Measurements from ENCODE around the gene CCNG2. TPM values are rescaled to one million over a fixed set of nuclear protein-coding genes. Genes with fewer than 3 reads are reported as not detected.
A peak's percentile ranks its signal among the peaks of the same experiment; 100 is the strongest.

Gene CCNG2
- total RNA-seq, 1 experiment from 2014 or later = 44.2 TPM

GRCh38 chr4:77169481-77169880, 12.5 kb downstream of the CCNG2 start:
- Histone ChIP-seq H3K4me2 (no peak overlapping the region), H3K9me3 (ENCODE audit: insufficient read depth, low read depth) (no peaks in the 10 kb centered on the region), H3K79me2 (ENCODE audit: low read depth) (no peaks in the 10 kb centered on the region), H4K20me1 (ENCODE audit: insufficient read depth) (no peaks in the 10 kb centered on the region), H3K27me3 (ENCODE audit: insufficient read depth, low read depth) (no peaks in the 10 kb centered on the region), H3F3A (ENCODE audit: insufficient read depth, low read depth) (no peaks in the 10 kb centered on the region), H3K4me3 (no peak overlapping the region), H3K9me2 (ENCODE audit: insufficient read depth) (no peaks in the 10 kb centered on the region), H2AFZ (no peak overlapping the region), H3K36me3 (ENCODE audit: low read depth) (peaks cover 4% of the 10 kb centered on the region; the same call in 1 of the 2 replicates), H3K4me1 (replicated peaks; ENCODE audit: insufficient read depth) (no peaks in the 10 kb centered on the region), H3K27ac (no peak overlapping the region)
- intact Hi-C loops (cut with micrococcal nuclease; ENCODE audit: unreplicated experiment) = no loop called here
- BruUV-seq (replicated peaks) = no TSS peak
- TF ChIP-seq EZH2 (IDR thresholded peaks at IDR 0.05; ENCODE audit: low read depth) (no peak), CTCF (conservative IDR thresholded peaks at IDR 0.05) (no peak)
- ChIA-PET CTCF (no interaction called here), POLR2A (ENCODE audit: unreplicated experiment) (no interaction called here)
- no peak for DNase-seq

GRCh38 chr4:77170926-77171325, 13.9 kb downstream of the CCNG2 start:
- H3K27ac ChIP-seq = no peak overlapping the region
- no TSS peak for BruUV-seq (replicated peaks)

GRCh38 chr4:77172336-77172735, 15.3 kb downstream of the CCNG2 start:
- no peaks in the 10 kb centered on the region for H3K27me3 ChIP-seq (ENCODE audit: insufficient read depth, low read depth)
- POLR2A ChIA-PET (ENCODE audit: unreplicated experiment) = interaction anchor here (0.6 kb wide), 1 partner anchor 867 kb away, joined by 4 read pairs; no protein-coding TSS in a partner anchor
- no TSS peak for BruUV-seq (replicated peaks)
- H4K20me1 ChIP-seq (ENCODE audit: insufficient read depth) = no peaks in the 10 kb centered on the region
- DNase-seq = peak in 1 of 2 experiments; percentile 37
- no peak overlapping the region for H2AFZ ChIP-seq
- no peak for TF ChIP-seq CTCF (conservative IDR thresholded peaks at IDR 0.05)
- TF ChIP-seq EZH2 (IDR thresholded peaks at IDR 0.05; ENCODE audit: low read depth) = no peak
- no peaks in the 10 kb centered on the region for H3K79me2 ChIP-seq (ENCODE audit: low read depth)
- intact Hi-C loops (cut with micrococcal nuclease; ENCODE audit: unreplicated experiment) = no loop called here
- CTCF ChIA-PET = no interaction called here
- no peaks in the 10 kb centered on the region for H3K36me3 ChIP-seq (ENCODE audit: low read depth)
- no peaks in the 10 kb centered on the region for H3K9me2 ChIP-seq (ENCODE audit: insufficient read depth)
- H3K4me1 ChIP-seq (replicated peaks; ENCODE audit: insufficient read depth) = no peaks in the 10 kb centered on the region
- H3F3A ChIP-seq (ENCODE audit: insufficient read depth, low read depth) = no peaks in the 10 kb centered on the region
- no peak overlapping the region for H3K4me2 ChIP-seq
- H3K27ac ChIP-seq = no peak overlapping the region
- no peaks in the 10 kb centered on the region for H3K9me3 ChIP-seq (ENCODE audit: insufficient read depth, low read depth)
- H3K4me3 ChIP-seq = no peak overlapping the region

More at GRCh38 chr4:77170926-77171325, 13.9 kb downstream of the CCNG2 start:
- no peaks in the 10 kb centered on the region for H3K9me2 ChIP-seq (ENCODE audit: insufficient read depth)
- no peak overlapping the region for H2AFZ ChIP-seq
- no peaks in the 10 kb centered on the region for H3K36me3 ChIP-seq (ENCODE audit: low read depth)
- H3K79me2 ChIP-seq (ENCODE audit: low read depth) = no peaks in the 10 kb centered on the region
- no peak for DNase-seq
- H3K9me3 ChIP-seq (ENCODE audit: insufficient read depth, low read depth) = no peaks in the 10 kb centered on the region
- H3K4me1 ChIP-seq (replicated peaks; ENCODE audit: insufficient read depth) = no peaks in the 10 kb centered on the region
- TF ChIP-seq EZH2 (IDR thresholded peaks at IDR 0.05; ENCODE audit: low read depth) (no peak), CTCF (conservative IDR thresholded peaks at IDR 0.05) (no peak)
- no peaks in the 10 kb centered on the region for H4K20me1 ChIP-seq (ENCODE audit: insufficient read depth)
- no peak overlapping the region for H3K4me2 ChIP-seq
- H3K4me3 ChIP-seq = no peak overlapping the region
- intact Hi-C loops (cut with micrococcal nuclease; ENCODE audit: unreplicated experiment) = no loop called here
- POLR2A ChIA-PET (ENCODE audit: unreplicated experiment) = no interaction called here
- no peaks in the 10 kb centered on the region for H3K27me3 ChIP-seq (ENCODE audit: insufficient read depth, low read depth)
- CTCF ChIA-PET = no interaction called here
- H3F3A ChIP-seq (ENCODE audit: insufficient read depth, low read depth) = no peaks in the 10 kb centered on the region

Data from PC-9 (cell line).